Lung (tissue), 11 donors: Measurements from ENCODE around the gene SMIM45.
A peak's percentile ranks its signal among the peaks of the same experiment; 100 is the strongest.

Experiments used
- ATAC-seq: fragments of 200-7000 bp; cut with Tn5 transposase; one replicate; pipeline ENCODE4 v1.9.1; 2020; ENCODE audit warnings: moderate number of reproducible peaks; ENCODE audit not compliant: insufficient read depth, low FRiP score
- DNase-seq, 3 donors: peaks; one replicate each; pipeline ENCODE4 v3.0.0-alpha.2; 2013 to 2017
- H3K27ac ChIP-seq, 2 donors: one replicate each; pipeline ENCODE4 v1.5.1; 2013; ENCODE audit warnings: mild to moderate bottlenecking in 2 of 2, moderate library complexity in 2 of 2, control low read depth in 1 of 2, inconsistent platforms in 1 of 2, low read depth in 1 of 2, low read length in 1 of 2
- H3K27me3 ChIP-seq, 3 donors: one replicate each; pipeline ENCODE4 v1.5.1; 2013; ENCODE audit warnings: low read length in 2 of 3; ENCODE audit not compliant: control insufficient read depth in 3 of 3, insufficient read depth in 3 of 3
- H3K36me3 ChIP-seq, 4 donors: one replicate each; pipeline ENCODE4 v1.5.1; 2013; ENCODE audit warnings: low read length in 4 of 4, mild to moderate bottlenecking in 1 of 4, moderate library complexity in 1 of 4; ENCODE audit not compliant: control insufficient read depth in 4 of 4, insufficient read depth in 4 of 4
- H3K4me1 ChIP-seq, 5 donors: one replicate each; pipeline ENCODE4 v1.5.1; 2013; ENCODE audit warnings: low read length in 5 of 5, mild to moderate bottlenecking in 2 of 5, moderate library complexity in 1 of 5; ENCODE audit not compliant: control insufficient read depth in 5 of 5, insufficient read depth in 5 of 5
- H3K4me3 ChIP-seq: one replicate; pipeline ENCODE4 v1.5.1; 2013; ENCODE audit warnings: mild to moderate bottlenecking, control low read depth, moderate library complexity
- H3K9ac ChIP-seq, 2 donors: one replicate each; pipeline ENCODE4 v1.5.1; 2013; ENCODE audit warnings: low read length in 2 of 2, control low read depth in 1 of 2; ENCODE audit not compliant: insufficient read depth in 1 of 2
- H3K9me3 ChIP-seq, 4 donors: one replicate each; pipeline ENCODE4 v1.5.1; 2013; ENCODE audit warnings: low read length in 3 of 4, mild to moderate bottlenecking in 1 of 4, moderate library complexity in 1 of 4; ENCODE audit not compliant: control insufficient read depth in 4 of 4, insufficient read depth in 3 of 4
- CTCF ChIP-seq: IDR thresholded peaks from 2 replicates; pipeline ENCODE4 v1.5.1; 2012; ENCODE audit warnings: mild to moderate bottlenecking; ENCODE audit errors: control extremely low read depth, extremely low read depth
- WGBS, 2 donors: extraction: QIAGEN DNeasy Blood & Tissue Kit; methylation state at CpG; one replicate each; pipeline ENCODE4 v1.1.7; 2013; 5-methylcytosine and 5-hydroxymethylcytosine counted together
- donor health status: control.
- donor health status: control.
- donor health status: Bipolar disorder and iron deficiency.
- donor health status: healthy.
- donor health status: DM: yes; HTN: yes; CAD: no.

The SMIM45 gene

DNA sequence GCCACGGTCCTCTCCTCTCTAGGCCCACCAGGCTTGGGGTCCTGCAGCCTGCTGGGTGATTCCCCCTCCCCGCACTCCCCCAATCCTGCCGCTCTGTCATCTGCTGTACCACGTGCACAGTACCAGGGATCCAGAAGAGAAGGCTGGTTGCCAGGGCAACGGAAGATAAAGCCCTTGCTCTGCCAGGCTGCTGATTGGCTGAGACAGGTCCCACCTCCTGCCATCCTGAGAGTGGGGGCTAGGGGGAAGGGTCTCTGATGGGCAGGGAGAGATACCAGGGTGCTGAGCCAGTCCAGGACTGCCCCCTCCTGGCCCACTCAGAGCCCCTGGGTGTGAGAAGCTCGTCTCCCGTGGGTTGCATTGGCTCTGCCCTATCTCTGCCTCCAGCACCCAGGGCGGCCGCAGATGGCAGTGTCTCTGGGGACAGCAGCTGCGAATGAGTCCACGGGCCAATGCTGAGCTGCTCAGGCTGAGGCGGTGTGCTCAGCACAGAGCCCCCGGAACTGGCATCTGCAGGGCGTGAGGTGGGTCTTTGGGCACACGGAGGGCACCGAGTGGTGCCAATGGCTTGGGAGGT is at the start of gene SMIM45:
Gene SMIM45 (plus strand): TSS at position 253 of the 577 bp plus-strand sequence.
- DNase-seq = peak in 1 of 3 donors; percentile 45
- no peak within 1 kb of the TSS for H3K9ac ChIP-seq
- H3K27ac ChIP-seq = no peak within 1 kb of the TSS
- H3K4me3 ChIP-seq = no peak within 1 kb of the TSS
- no peaks in the 10 kb centered on the region for H3K27me3 ChIP-seq
- H3K9me3 ChIP-seq = no peaks in the 10 kb centered on the region
- no peaks in the 10 kb centered on the region for H3K4me1 ChIP-seq
- H3K36me3 ChIP-seq = no peaks in the 10 kb centered on the region
- no peak for TF ChIP-seq CTCF
- 73 to 81% methylated on average over 16 of the region's 16 CpGs for WGBS, 2 donors
- no peak for ATAC-seq

GRCh38 chr22:41902932-41903421 is 49.0 kb upstream of the SMIM45 start:
- Histone ChIP-seq H3K4me3 (no peak overlapping the region), H3K27me3 (no peaks in the 10 kb centered on the region), H3K36me3 (peaks cover 2 to 81% (median 40%) of the 10 kb centered on the region in 4 donors), H3K9ac (no peak overlapping the region), H3K9me3 (peaks cover 0 to 2% (median 0%) of the 10 kb centered on the region in 4 donors), H3K27ac (peak overlapping the region in 1 of 2 donors; percentile 51), H3K4me1 (peaks cover 0 to 3% (median 0%) of the 10 kb centered on the region in 5 donors)
- ATAC-seq = no peak
- 90 to 98% methylated on average over 15 of the region's 15 CpGs for WGBS, 2 donors
- TF ChIP-seq CTCF = no peak
- no peak for DNase-seq

DNA sequence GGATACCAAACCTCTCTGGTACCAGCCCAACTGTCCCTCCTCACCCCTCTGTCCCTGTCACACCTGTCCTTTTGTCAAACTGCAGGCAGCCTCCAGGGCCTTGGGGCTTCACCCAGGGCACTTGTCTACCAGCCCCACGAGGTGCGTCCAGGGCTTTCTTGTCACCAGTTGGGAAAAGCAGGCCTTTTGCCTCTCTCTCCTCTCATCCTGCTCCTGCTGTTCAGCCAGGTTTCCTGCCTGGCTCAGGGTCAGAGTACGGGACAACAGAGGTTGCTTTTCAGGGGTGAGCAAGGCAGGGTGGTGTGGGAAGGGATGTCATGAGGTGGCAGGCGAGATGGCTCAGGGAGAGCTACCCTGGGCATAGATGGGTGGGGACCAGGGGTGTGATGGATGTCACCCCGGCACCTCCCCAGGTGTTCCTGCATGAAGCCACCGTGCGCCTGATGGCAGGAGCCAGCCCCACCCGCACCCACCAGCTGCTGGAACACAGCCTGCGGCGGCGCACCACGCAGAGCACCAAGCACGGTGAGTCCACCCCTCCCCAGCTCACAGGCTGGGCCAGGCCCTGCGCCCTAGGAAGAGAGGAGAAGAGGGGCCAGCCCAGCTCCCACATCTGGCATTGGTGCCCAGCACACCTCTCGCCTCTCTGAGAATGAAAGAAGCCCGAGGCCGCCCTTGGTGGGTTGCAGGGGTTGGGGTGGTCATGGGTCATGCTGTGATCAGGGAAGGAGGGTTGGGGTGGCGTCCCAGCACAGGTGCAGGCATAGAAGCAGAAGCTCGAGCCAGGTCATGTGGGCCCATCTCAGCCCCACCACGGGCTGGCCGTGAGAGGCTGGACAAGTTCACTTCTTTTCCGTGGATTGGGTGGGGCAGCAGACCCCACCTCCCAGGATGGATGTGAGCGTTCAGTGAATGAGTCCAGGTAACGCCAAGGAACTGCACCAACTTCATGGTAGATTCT is 47.2 kb upstream of the SMIM45 start:
- peaks cover 2 to 66% (median 32%) of the 10 kb centered on the region in 4 donors for H3K36me3 ChIP-seq
- TF ChIP-seq CTCF = no peak
- no peak overlapping the region for H3K27ac ChIP-seq
- peaks cover 0 to 7% (median 0%) of the 10 kb centered on the region in 3 donors for H3K27me3 ChIP-seq
- no peak overlapping the region for H3K9ac ChIP-seq
- H3K9me3 ChIP-seq = peaks cover 0 to 2% (median 0%) of the 10 kb centered on the region in 4 donors
- no peak overlapping the region for H3K4me3 ChIP-seq
- no peak for DNase-seq
- peaks cover 0 to 3% (median 0%) of the 10 kb centered on the region in 5 donors for H3K4me1 ChIP-seq
- ATAC-seq = no peak
- 95% methylated on average over 24 of the region's 24 CpGs for WGBS, 2 donors
